GM18517 (cell line): ENCODE measurements around the gene BICC1.

Experiments
- ATAC-seq: cut with Tn5 transposase; IDR thresholded peaks from one replicate; pipeline ENCODE4 v1.9.1; 2021; ENCODE audit warnings: mild to moderate bottlenecking, moderate library complexity; ENCODE audit not compliant: unreplicated experiment

The BICC1 gene

DNA sequence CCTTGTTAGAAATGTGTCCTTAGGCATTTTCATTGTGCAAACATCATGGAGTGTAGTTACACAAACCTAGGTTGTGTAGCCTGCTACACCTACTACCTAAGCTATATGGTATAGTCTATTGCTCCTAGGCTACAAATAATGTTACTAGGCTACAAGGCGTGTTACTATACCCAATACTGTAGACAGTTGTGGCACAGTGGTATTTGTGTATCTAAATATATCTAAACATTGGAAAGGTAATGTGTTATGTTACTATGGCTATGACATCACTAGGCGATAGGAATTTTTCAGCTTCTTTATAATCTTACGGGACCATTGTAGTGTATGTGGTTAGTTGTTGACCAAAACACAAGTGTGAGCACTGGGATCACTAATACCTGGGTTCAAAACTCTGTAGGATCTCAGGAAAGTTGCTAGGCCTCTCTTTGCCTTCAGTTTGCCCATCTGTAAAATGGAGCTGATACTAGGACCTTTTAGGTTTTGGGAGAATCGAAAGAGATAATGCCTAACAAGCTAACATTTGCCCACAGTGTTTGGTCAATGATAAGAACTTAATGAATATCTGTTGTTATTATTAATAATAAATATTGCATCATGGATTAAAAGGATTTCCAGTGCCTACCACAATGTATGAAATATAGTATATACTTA, 2.7 kb downstream of the BICC1 start:
- no peak for ATAC-seq

DNA sequence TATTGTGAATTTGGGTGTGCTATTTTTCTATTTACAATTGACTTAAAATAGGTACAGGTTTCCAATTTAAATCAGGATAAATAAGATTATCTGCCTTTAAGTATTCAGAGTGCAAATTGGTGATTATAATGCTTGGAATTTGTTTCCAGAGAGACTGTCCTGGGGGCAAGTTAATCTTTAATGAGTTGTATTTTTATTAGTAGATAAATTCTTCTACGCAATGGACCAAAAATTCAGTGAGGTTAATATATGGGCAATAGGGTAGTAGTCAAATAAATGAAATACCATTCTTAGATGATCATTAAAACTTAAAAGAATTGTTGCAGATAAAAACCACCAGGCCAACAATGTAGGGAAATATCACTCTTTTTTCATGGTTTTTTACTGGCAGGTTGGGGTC, 3.4 kb downstream of the BICC1 start:
- no peak for ATAC-seq

DNA sequence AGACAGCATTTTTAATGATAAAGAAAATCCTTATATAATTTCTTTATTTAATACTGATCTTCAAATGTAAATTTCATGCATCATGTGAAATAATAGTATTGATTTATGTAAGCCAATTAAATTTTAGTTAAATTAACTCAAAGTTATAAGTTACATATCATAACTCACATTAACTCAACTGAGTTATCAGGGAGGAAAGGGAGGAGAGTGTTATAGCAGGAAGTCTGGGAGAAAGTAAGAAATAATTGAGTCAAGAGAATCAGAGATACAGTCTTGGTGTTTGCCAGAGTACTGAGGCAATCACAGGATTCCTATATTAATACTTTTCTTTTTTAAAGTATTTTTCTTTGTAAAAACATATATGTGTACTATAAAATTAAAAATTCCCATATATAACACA, 4.0 kb downstream of the BICC1 start:
- no peak for ATAC-seq

DNA sequence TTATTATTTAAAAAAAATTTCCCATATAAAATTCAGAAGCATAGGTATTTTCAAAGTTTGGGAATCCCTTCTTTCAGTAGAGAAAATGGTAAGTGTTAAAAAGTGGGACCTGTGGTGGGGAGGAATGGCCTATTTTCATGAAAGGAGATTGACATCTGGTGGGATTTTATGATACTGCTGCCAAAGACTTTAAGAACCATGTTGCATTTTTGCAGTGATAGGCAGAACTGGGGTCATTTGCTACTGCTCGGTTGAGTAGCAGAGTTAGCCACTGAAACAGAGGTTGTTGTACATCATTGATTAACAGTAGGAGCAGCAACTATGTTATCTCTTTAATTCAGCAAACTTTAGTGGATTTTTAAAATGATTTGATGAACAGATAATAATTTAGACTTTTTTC, 4.4 kb downstream of the BICC1 start:
- no peak for ATAC-seq

DNA sequence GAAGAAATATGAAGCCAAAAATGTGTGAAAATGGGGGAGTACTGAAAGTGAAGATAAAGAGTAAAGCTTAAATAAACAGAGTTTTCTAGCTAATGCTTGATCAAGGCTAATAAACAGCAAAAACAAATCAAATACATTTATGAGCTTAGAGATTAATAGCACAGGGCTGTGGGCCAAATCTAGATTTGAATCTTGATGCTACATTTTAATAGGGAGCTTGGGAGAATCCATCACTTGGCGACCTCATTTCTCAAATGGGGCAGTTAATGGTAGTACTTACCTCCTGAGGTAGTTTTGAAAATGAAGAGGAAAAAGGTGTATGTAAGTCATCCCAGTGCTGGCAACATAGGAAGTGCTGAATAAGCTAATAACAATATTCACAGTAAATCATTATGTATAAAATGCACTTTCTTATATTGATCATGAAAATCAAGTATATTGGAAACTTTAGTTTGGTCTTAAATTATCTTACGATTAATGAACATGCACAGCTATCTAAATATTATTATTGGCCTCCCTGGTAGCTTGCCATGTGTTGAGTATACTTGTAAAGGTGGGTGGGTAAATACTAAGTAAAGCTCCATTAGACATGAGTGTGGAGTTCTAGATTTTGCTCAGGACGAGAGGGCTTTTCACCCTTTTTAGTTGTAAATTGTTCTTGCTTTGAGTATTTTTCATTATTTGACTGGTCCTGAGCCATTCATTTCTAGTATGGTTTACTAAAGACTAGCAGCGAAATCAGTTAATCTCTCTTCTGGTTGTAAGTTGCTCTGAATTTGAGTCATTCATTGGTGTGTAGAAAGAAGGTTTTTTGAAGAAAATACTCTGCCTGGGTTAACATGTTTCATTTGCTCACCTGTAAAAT, 5.1 kb downstream of the BICC1 start:
- ATAC-seq = no peak

DNA sequence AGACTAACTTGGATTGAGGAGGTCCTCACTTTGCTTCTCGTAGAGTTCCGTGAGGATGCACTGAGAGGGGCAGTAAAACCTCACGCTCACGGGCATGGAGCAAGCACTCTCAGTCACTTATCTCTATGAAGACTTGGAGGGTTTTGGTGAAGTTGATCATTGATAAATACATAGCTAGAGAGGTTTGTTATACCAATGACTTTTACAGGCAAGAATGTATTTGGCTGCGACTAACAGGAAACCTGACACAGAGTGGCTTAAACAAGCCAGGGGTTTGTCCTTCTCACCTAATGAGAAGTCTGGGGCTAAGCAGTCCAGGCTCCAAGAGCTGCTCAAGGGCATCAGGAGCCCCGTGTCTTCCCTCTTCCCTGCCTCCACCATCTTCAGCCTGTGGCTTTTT, 6.1 kb downstream of the BICC1 start:
- ATAC-seq = no peak

DNA sequence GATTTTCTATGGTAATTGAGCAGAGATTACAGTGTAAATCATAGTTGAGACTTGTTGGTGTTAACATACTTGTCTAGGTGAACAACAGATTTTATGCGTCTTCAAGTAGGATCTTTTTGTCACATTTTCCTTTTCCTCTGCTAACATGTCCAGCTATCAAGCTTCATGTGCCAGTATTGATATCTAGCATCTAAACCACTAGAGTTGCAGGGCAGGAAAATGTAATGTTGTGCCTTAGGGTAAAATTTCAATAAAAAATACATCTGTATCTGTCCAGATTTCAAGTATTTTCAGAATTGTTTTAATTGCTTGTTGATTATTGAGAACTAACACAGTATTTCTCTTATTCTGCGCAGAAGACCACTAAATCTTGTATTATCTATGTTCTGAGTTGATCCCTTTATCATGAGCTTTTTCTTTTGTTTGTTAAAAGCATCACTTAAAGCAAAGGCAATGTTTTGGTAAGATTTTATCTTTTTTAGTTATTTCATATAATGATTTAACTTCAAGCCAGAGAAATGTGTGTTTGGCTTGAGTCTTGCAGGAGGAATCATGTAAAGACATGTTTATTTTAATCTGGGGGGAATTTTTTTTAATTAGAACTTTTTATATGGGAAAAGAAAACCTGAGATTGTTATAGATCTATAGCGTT, 16.5 kb downstream of the BICC1 start:
- no peak for ATAC-seq

DNA sequence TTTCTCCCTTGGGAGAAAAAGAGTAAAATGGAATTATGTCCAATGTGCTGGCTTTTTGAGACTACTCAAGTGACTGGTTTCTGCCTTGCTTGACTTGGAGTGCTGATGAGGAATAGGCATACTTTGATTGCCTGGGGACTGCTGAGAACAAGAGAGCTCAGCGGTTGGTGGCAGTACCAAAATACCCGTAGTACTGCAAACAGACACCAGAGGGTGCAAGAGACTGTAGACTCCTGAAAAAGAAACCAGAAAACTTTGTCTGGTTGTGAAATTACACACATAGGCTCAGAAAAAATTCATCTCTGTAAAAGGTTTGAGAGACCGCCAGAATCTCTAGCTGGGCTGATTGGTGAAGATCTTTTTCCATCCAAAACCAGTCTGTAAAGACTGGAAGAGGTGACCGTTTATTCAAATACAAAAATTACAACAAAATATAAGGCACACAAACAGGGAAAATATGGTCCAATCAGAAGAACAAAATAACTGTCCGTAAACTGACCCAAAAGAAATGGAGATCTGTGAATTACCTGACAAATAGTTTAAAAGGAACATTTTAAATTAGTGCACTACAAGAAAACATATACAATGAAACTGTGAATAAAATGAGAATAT, 18.5 kb downstream of the BICC1 start:
- peak; percentile 99 for ATAC-seq

DNA sequence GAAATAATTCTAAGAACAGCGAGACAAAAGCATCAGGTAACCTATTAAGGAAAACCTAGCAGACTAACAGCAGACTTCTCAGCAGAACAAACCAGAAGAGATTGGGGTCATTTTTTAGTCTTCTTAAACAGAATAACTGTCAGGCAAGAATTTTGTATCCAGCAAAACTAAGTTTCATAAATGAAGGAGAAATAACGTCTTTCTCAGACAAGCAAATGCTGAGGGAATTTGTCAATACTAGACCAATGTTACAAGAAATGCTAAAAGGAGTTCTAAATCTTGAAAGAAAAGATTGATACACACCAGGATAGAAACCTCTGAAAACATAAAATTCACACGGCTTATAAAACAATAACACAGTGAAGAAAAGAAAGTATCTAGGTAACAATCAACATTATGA, 22.6 kb downstream of the BICC1 start:
- ATAC-seq = no peak

DNA sequence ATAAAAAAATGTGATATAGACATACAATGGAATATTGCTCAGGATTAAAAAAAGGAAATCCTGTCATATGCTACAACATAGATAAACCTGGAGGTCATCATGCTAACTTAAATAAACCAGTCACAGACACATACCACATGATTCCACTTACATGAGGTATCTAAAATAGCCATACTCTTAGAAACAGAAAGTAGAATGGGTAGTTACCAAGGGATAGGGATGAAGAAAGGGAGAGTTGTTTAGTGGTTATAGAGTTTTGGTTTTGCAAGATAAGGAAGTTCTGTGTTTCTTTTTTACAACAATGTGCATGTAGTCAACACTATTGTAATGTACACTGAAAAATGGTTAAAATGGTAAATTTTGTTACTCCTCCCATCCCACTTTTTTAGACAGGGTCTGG, 30.5 kb downstream of the BICC1 start:
- no peak for ATAC-seq

DNA sequence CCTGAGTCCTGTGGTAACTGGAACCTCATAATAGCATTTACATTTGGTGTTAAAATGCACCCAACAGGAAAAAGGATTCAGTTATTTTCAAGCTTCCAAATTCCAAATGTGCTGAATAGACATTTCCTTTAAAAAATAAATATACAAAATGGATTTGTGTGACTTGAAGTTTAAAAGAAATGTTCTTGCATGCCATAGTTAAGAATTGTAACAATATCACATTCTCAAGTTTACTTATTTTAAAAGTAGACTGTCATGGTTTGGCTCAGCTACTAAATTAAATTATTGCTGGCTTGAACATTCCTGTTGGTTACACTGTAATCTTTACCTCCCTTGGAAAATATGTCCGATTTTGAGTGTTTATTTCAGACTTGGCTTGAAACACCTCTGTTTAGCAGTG, 31.5 kb downstream of the BICC1 start:
- no peak for ATAC-seq

DNA sequence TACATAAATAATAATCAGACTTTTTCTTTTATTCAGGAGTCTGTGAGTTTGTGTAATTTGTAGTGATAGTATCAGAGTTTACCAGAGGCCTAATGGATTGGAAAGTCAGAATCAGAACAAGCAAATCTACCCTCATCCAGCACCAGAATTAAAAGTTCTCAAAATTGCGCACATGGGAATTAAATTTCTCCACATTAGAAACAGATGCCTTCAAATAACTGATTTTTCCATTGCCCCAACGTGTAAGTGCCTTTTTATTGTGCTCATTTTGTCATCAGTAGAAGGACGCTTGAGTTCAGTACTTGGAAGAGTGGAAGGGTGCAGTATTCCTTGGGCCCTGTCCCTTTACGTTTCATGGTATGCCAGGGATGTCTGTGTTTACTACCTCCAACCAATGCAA, 32.8 kb downstream of the BICC1 start:
- ATAC-seq = no peak

DNA sequence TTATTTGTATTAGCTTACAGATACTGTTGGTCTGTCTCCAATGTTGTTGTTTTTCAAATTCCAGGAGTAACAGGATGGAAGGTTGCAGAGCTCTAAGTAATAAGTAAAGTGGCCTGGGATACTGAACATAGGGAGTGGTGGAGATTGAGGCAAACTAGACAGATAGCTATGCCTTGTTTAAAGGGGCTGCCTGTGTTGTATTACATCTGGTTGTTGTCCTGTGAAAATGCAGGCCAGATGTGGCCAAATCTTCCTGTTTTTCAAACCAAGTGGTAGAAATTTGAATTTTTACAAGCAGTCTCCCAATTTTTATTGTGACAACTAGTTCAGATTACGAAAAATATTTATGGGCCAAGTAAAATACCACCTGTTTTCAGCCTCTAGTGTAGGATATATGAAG, 33.5 kb downstream of the BICC1 start:
- ATAC-seq = no peak

DNA sequence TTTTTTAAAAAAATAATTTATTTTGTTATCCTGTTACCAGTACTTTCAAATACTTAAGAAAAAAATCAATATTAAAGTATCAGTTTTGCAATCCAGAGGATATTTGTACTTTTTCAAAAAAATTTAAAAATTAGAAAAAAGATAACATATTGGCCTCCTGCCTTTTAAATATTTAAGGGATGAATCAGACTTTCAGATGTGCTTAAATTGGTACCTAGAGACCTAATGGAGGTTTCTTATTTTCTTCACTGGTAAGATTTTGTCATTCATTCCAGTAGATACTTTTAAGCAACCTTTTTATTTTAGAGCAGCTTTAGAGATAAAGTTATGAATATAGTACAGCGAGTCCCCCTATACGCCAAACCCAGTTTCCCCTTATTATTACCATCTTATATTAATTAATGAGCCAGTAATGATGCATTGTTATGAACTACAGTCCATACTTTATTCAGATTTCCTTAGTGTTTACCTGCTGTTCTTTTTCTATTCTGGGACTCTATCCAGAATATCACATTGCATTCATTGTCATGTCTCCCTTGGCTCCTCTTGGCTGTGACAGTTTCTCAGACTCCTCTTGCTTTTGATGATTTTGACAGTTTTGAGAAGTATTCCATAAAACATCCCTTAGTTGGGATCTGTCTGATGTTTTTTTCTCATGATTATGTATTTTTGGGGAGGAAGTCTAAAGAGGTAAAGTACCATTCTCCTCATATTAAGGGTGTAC, 34.2 kb downstream of the BICC1 start:
- ATAC-seq = no peak

DNA sequence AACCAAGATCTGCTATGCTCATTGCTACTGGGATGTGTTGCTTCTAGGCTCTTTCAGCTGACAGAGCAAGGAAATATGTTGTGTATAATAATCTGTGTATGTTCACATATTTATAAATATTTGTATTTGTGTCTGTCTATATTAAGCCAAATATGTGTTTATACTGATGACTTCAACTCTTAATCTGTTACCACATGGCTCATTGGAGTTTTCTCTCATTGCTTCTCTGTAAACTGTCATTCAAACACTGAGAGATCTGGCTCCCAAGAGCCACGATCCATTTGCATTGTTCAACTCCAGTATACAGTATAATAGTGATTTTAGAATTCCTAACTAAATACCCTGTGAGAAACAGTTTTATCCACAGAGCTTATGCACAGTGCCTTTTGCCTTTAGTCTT, 35.3 kb downstream of the BICC1 start:
- no peak for ATAC-seq

DNA sequence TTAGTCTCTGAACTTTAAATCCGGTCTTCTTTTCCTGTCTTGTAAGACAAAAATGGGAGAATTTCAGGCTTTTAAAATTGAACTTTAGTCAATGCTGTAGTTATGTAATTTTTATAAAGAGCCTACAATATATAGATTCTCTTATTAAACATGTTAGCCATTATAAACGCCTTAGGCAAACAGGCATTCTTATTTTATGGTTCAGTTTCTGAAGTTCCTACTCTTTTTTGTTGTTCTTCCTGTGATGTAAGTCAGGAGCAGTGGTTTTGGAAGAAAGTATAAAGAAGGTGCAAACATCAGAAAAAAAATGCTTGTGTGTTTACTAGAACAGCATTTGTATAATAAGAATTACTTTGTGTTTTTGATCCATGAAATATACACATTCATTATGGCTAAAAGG, 41.6 kb downstream of the BICC1 start:
- no peak for ATAC-seq

DNA sequence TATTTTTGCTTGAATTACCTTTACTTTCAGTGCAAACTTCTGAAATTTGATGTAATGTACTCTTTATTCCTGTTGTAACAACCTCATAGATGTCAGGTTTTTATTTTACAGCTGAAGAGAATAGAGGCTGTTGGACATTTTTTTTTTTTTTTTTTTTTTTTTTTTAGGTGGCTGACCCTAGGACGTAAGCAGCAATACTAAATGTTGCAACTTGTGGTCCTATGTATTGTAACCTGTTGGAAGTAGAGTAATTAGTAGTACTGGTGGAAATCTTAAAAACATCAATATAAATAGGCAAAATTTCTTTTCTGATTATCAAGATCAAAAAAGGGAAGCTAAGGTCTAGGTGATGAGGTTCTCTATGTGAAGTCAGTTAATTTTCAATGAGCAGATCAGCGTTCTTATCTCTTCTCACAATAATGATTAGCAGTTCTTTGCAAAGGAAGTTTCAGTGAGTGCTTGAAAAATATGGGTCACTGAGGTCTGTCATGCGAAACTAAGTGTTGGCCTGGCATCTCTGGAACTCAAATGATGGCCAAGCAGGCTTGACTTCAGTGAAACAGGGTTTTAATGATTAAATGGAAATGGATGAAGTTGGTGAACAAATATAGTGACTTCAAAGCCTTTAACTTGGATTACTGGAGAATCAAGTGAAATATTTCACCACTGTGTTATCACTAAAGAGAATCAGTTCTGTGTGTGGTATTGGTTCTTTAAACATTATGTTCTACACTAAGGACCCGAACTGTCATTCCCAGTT, 42.7 kb downstream of the BICC1 start:
- ATAC-seq = no peak

DNA sequence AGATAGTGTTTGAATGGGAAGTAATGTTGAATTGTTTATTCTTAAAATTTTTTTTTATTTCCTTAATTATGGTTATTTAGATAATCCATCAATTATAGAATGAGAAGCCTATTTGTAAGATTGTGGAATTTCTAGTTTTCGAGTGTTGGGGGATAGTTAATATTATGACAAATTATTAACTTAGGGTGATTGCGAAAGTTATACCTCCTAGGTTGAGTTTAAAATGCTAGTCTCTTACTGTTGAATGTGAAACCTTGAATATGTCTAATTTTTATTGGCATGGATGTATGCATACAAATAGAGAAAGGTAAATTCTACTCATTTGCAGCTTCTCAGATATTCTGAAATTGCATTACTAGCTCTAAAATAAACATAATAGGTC, 43.2 kb downstream of the BICC1 start:
- no peak for ATAC-seq

DNA sequence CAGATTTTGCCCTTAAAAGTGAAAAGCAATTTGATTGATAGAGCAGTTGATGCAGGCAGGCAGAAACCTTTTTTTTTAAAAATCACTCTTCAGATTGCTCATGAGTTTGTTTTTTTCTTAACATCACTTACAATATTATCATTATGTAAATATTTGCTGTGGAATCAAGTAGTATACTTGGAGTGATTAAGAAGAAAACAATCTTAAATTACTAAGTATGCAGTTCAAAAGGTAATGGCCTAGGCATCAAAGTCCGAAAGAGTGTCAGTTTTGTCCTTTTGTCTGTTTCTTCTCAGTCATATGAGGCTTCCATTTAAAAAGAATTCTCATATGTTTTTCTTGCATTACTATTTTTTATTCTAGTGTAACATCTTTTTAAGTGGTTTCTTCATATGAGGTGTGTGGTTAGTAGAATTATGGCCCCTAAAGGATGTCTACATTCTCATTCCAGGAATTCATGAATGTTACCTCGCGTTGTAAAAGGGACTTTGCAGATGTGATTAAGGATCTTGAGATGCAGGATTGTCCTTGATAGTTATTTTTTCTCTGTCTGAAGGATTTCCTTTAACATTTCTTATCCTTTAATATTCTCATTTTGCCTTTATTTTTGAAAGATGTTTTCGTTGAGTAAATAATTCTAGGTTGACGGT, 44.0 kb downstream of the BICC1 start:
- no peak for ATAC-seq

DNA sequence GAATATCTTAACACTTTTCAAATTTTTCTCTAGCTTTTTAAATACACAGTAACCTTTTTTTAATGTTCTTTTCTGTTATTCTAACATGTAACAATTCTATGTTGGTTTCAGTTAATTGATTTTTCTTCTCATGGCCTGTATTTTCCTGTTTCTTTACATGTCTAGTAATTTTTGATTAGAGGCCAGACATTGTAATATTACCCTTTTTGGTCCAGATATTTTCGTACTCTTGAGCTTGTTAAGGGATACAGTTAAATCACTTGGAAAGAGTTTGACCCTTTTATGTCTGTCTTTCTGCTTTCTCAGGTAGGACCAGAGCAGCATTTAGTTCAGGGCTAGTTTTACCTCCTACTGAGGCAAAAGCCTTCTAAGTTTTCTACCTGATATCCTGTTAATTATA, 45.0 kb downstream of the BICC1 start:
- no peak for ATAC-seq
